Right ventricle myocardium superior (tissue), 1 donor: ENCODE measurements around the gene B4GALT2. TPM values are rescaled to one million over a fixed set of nuclear protein-coding genes. Genes with fewer than 3 reads are reported as not detected.

Source experiments
- ATAC-seq: fragments of 200-7000 bp; cut with Tn5 transposase; one replicate; pipeline ENCODE4 v1.9.1; 2020; ENCODE audit warnings: mild to moderate bottlenecking; ENCODE audit not compliant: poor library complexity
- DNase-seq: peaks from one replicate; pipeline ENCODE4 v3.0.0-alpha.2; 2020
- intact Hi-C: fragments of 100-400 bp; cut with DNase I; formaldehyde crosslinking; loops from one replicate; pipeline ENCODE4 v1.11.2; 2022
- total RNA-seq: library from RNA; stranded (reverse); fragmentation: NEBNext Ultra II Directional; extraction: Animal tissue kit (Norgen Biotek cat#: 25700); gene quantifications from one replicate; pipeline ENCODE4 v1.2.1, GENCODE V29; 2021
- donor health status: DM: no; HTN: yes; CAD: no; lungs with severe emphysema.

B4GALT2 gene
- total RNA-seq, 1 donor from 2014 or later: 34.3 TPM

GRCh38 chr1:43944860-43945259 is 34.1 kb upstream of the B4GALT2 start:
- ATAC-seq: no peak
- no peak for DNase-seq
- intact Hi-C loops: no loop called here

GRCh38 chr1:43945674-43946235 is 33.3 kb upstream of the B4GALT2 start:
- DNase-seq (no peak), ATAC-seq (no peak)
- intact Hi-C loops: no loop called here

- peak; percentile 96 for ATAC-seq
- intact Hi-C loops: no loop called here
- peak; percentile 97 for DNase-seq
Observed at GRCh38 chr1:43946236-43947060, 32.6 kb upstream of the B4GALT2 start, which contains the start of gene IPO13. Gene IPO13 (plus strand): TSS chr1:43946950. CDS start chr1:43947601, 651 bp downstream.

- ATAC-seq: peak; percentile 61
- DNase-seq: peak; percentile 71
- intact Hi-C loops: no loop called here
Observed at GRCh38 chr1:43947061-43947873, 31.7 kb upstream of the B4GALT2 start.

GRCh38 chr1:43947874-43948437 is 31.1 kb upstream of the B4GALT2 start:
- intact Hi-C loops: no loop called here
- no peak for DNase-seq

GRCh38 chr1:43949678-43950077 is 29.3 kb upstream of the B4GALT2 start:
- intact Hi-C loops: no loop called here
- DNase-seq (peak; percentile 54), ATAC-seq (no peak)

More at GRCh38 chr1:43947874-43948437, 31.1 kb upstream of the B4GALT2 start:
- no peak for ATAC-seq

- ATAC-seq: no peak
- intact Hi-C loops: no loop called here
- DNase-seq: no peak
Observed at GRCh38 chr1:43951021-43951985, 27.7 kb upstream of the B4GALT2 start.

GRCh38 chr1:43952731-43953346 is 26.2 kb upstream of the B4GALT2 start:
- no peak for DNase-seq
- intact Hi-C loops: no loop called here
- ATAC-seq: no peak

GRCh38 chr1:43953361-43953760 is 25.6 kb upstream of the B4GALT2 start:
- no peak for ATAC-seq
- no peak for DNase-seq
- intact Hi-C loops: no loop called here

- ATAC-seq (no peak), DNase-seq (no peak)
- intact Hi-C loops: no loop called here
Observed at GRCh38 chr1:43954036-43954435, 25.0 kb upstream of the B4GALT2 start.

- intact Hi-C loops: no loop called here
- DNase-seq (no peak), ATAC-seq (no peak)
Observed at GRCh38 chr1:43956234-43956633, 22.8 kb upstream of the B4GALT2 start.

GRCh38 chr1:43957407-43958040 is 21.5 kb upstream of the B4GALT2 start:
- intact Hi-C loops: no loop called here
- DNase-seq: no peak
- ATAC-seq: no peak

GRCh38 chr1:43958351-43959255 is 20.4 kb upstream of the B4GALT2 start:
- intact Hi-C loops: no loop called here
- ATAC-seq (no peak), DNase-seq (no peak)

GRCh38 chr1:43960798-43961197 is 18.2 kb upstream of the B4GALT2 start:
- DNase-seq (no peak), ATAC-seq (no peak)
- intact Hi-C loops: no loop called here

- ATAC-seq (peak; percentile 59), DNase-seq (no peak)
- intact Hi-C loops: no loop called here
Observed at GRCh38 chr1:43961692-43962091, 17.3 kb upstream of the B4GALT2 start.

GRCh38 chr1:43962324-43962723 is 16.7 kb upstream of the B4GALT2 start:
- ATAC-seq (no peak), DNase-seq (no peak)
- intact Hi-C loops: no loop called here
